Kidney epithelial cell (primary cell): ENCODE results near the gene AKT3. TPM values are rescaled to one million over a fixed set of nuclear protein-coding genes. Genes with fewer than 3 reads are reported as not detected.
"Not testable (repeated sequence)": the region's sequence is repeated elsewhere in the genome, so short reads cannot be mapped to it uniquely, and the experiment has no call there.

ENCODE experiments used
- DNase-seq: peaks from one replicate; pipeline ENCODE4 v3.0.0-alpha.2; 2010; ENCODE audit warnings: low read depth
- H3K27me3 ChIP-seq: 2 replicates; pipeline ENCODE4 v1.6.0; 2011; ENCODE audit warnings: low read length; ENCODE audit not compliant: control insufficient read depth, insufficient read depth
- H3K36me3 ChIP-seq: 2 replicates; pipeline ENCODE4 v1.5.1; 2011; ENCODE audit warnings: low read length; ENCODE audit not compliant: control insufficient read depth, insufficient read depth
- H3K4me3 ChIP-seq: 2 replicates; pipeline ENCODE4 v1.5.1; 2011; ENCODE audit warnings: low read depth, mild to moderate bottlenecking, control low read depth, low read length
- total RNA-seq: library from RNA; depleted of rRNA; stranded (reverse); fragments of >200 nt; gene quantifications from 2 replicates; pipeline ENCODE4 v1.2.3, GENCODE V29; 2015
- TF ChIP-seq, protein P1 (sequence below): IDR thresholded peaks from 2 replicates; pipeline ENCODE4 v1.5.1; 2011; ENCODE audit warnings: mild to moderate bottlenecking, moderate library complexity, low read length, control low read depth, inconsistent platforms; ENCODE audit not compliant: insufficient read depth, poor library complexity, severe bottlenecking

Gene AKT3
- total RNA-seq, 1 donor from 2014 or later = 13.1 TPM

DNA sequence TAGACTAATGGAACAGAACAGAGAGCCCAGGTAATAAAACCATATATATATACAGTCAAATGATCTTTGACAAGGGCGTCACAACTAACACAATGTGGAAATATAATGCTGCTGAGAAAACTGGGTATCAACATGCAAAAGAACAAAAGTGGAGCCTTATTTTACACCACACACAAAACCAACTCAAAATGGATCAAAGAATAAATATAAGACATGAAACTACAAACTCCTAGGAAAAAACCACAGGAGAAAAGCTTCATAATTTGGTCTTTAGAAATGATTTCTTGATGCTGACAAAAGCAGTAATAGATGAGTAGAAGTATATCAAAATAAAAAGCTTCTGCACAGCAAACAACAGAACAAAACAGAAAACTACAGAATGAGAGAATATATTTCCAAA is 192.2 kb downstream of the AKT3 start:
- DNase-seq = no peak
- H3K36me3 ChIP-seq = no peaks in the 10 kb centered on the region
- H3K27me3 ChIP-seq = no peaks in the 10 kb centered on the region
- TF ChIP-seq, protein P1, sequence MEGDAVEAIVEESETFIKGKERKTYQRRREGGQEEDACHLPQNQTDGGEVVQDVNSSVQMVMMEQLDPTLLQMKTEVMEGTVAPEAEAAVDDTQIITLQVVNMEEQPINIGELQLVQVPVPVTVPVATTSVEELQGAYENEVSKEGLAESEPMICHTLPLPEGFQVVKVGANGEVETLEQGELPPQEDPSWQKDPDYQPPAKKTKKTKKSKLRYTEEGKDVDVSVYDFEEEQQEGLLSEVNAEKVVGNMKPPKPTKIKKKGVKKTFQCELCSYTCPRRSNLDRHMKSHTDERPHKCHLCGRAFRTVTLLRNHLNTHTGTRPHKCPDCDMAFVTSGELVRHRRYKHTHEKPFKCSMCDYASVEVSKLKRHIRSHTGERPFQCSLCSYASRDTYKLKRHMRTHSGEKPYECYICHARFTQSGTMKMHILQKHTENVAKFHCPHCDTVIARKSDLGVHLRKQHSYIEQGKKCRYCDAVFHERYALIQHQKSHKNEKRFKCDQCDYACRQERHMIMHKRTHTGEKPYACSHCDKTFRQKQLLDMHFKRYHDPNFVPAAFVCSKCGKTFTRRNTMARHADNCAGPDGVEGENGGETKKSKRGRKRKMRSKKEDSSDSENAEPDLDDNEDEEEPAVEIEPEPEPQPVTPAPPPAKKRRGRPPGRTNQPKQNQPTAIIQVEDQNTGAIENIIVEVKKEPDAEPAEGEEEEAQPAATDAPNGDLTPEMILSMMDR = no peak
- H3K4me3 ChIP-seq = no peak overlapping the region

DNA sequence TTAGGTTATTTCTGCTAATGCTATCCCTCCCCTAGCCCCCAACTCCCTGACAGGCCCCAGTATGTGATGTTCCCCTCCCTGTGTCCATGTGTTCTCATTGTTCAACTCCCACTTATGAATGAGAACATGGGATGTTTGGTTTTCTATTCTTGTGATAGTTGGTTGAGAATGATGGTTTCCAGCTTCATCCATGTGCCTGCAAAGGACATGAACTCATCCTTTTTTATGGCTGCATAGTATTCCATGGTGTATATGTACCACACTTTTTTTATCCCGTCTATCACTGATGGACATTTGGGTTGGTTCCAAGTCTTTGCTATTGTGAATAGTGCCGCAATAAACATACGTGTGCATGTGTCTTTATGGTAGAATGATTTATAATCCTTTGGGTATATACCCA is 200.5 kb downstream of the AKT3 start:
- DNase-seq, H3K36me3 ChIP-seq, H3K4me3 ChIP-seq, H3K27me3 ChIP-seq: not testable (repeated sequence)

DNA sequence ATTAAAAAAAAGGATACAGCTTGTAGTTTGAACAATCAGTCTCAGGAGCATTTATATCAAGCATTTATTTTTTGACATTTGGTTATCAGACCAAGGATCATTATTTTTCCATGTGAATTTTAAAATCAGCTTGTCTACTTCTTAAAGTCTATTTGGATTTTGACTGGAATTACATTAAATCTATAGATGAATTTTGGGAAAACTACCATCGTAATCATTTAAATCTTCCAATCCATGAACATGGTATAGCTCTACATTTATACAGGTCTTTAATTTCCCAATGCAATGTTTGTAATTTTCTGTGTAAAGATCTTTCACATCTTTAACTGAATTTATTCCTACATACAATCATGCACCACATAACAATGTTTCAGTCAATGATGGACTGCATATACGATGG is 203.2 kb downstream of the AKT3 start:
- Histone ChIP-seq H3K36me3 (no peaks in the 10 kb centered on the region), H3K27me3 (no peaks in the 10 kb centered on the region), H3K4me3 (no peak overlapping the region)
- TF ChIP-seq, protein P1 = no peak
- DNase-seq = no peak

DNA sequence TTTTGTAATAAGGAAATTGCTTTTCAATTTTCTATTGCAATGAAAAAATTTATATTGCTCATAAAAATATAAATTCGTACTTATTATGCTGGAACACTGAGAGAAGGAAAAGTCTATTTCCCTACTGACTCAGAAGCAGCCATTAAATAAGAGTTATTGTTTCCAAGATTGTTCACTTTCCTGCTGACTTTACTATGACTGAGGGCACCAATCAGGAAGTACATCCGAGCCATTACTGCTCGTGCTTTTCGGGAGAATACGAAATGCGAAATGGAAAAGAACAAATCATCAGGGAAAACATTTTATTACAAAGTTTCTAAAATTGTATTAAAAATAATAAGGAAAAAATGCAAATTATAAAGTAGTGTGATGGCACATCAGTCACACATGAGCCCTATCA is 204.8 kb downstream of the AKT3 start:
- H3K27me3 ChIP-seq = no peaks in the 10 kb centered on the region
- no peak overlapping the region for H3K4me3 ChIP-seq
- TF ChIP-seq, protein P1 = no peak
- no peak for DNase-seq
- peaks cover 1% of the 10 kb centered on the region for H3K36me3 ChIP-seq

- Histone ChIP-seq H3K27me3 (no peaks in the 10 kb centered on the region), H3K36me3 (peaks cover 1% of the 10 kb centered on the region), H3K4me3 (no peak overlapping the region)
- DNase-seq = no peak
- TF ChIP-seq, protein P1 = no peak
These were observed 207.1 kb downstream of the AKT3 start for GRCh38 chr1:243642936-243643335.

DNA sequence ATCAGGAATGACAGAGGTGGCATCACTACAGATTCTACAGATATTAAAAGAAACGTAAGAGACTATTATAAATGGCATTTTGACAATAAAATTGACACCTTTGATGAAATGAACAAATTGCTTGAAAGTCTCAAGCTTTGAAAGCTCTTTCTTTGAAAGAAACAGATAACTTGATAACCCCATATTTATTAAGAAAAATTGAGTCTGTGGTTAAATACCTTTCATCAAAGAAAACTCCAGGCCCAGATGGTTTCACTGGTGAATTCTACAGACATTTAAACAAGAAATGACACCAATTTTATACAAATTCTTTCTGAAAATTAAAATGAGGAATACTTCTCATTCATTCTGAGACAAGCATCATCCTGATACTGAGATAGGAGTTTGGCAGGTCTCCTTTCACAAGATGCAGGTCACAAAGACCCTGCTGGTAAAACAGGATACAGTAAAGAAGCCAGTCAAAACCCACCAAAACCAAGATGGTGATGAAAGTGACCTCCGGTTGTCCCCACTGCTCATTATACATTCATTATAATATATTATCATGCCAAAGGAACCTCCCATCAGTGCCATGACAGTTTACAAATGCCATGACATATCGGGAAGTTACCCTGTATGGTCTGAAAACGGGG is 210.9 kb downstream of the AKT3 start:
- peaks cover 1% of the 10 kb centered on the region for H3K36me3 ChIP-seq
- no peak overlapping the region for H3K4me3 ChIP-seq
- TF ChIP-seq, protein P1 = no peak
- H3K27me3 ChIP-seq = no peaks in the 10 kb centered on the region
- DNase-seq = no peak
